Fibroblast of skin of left quadriceps (primary cell): ENCODE data around the gene CYP1A2.

ENCODE experiments used
- DNase-seq, 2 experiments: peaks; one replicate each; pipeline ENCODE4 v3.0.0-alpha.2; 2013; ENCODE audit warnings: low read depth in 2 of 2

CYP1A2 gene

GRCh38 chr15:74804935-74805334 is 56.3 kb downstream of the CYP1A2 start:
- no peak for DNase-seq
